EL (cell line): Measurements from ENCODE around the gene ZNF883.

Experiments used
- DNase-seq: peaks from one replicate; pipeline ENCODE4 v3.0.0-alpha.2; 2016

Gene ZNF883

GRCh38 chr9:112917047-112917986 lies 94.7 kb downstream of the ZNF883 start:
- DNase-seq = no peak

GRCh38 chr9:112914524-112914923 lies 97.5 kb downstream of the ZNF883 start:
- DNase-seq = no peak

GRCh38 chr9:112913326-112913725 lies 98.7 kb downstream of the ZNF883 start:
- DNase-seq = no peak

- no peak for DNase-seq
Measured at GRCh38 chr9:112912636-112913035, 99.4 kb downstream of the ZNF883 start.

- no peak for DNase-seq
Measured at GRCh38 chr9:112911736-112912135, 100.3 kb downstream of the ZNF883 start.
